ENCODE data around the gene CFL1.

DNA sequence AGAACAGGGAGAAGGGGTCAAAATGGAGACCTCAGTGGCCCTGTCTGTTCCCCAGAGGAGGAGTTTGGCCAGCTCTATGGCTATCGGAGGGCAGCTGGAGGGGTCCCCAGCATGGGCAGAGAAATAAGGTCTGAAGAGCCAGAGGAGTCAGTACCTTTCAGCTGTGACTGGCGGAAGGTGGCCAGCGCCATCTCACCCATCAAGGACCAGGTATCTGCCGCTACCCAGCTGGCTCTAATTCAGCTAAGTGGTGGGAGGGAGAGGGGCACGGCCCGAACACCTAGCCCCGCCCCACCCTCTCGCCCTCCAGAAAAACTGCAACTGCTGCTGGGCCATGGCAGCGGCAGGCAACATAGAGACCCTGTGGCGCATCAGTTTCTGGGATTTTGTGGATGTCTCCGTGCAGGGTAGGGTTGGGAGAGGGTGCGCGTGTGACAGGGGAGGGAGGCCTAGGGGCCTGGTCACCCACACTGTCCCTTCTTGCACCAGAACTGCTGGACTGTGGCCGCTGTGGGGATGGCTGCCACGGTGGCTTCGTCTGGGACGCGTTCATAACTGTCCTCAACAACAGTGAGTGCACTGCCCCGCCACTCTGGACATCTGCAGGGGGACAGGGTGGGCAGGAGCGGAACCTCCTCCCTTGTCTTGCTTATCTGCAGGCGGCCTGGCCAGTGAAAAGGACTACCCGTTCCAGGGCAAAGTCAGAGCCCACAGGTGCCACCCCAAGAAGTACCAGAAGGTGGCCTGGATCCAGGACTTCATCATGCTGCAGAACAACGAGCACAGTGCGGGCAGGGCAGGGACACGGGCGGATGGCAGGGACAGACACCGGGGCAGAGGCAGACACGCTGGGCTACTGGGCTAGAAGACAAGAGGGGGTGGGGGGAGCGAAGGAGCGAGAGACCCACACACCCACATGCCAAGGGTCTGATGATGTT, 24.4 kb upstream of the CFL1 start:
- TF ChIP-seq, protein P1, sequence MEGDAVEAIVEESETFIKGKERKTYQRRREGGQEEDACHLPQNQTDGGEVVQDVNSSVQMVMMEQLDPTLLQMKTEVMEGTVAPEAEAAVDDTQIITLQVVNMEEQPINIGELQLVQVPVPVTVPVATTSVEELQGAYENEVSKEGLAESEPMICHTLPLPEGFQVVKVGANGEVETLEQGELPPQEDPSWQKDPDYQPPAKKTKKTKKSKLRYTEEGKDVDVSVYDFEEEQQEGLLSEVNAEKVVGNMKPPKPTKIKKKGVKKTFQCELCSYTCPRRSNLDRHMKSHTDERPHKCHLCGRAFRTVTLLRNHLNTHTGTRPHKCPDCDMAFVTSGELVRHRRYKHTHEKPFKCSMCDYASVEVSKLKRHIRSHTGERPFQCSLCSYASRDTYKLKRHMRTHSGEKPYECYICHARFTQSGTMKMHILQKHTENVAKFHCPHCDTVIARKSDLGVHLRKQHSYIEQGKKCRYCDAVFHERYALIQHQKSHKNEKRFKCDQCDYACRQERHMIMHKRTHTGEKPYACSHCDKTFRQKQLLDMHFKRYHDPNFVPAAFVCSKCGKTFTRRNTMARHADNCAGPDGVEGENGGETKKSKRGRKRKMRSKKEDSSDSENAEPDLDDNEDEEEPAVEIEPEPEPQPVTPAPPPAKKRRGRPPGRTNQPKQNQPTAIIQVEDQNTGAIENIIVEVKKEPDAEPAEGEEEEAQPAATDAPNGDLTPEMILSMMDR (IDR thresholded peaks at IDR 0.05 in 4 of 5, conservative IDR thresholded peaks at IDR 0.05 in 1 of 5): no peak
- no peak for TF ChIP-seq POLR2A (IDR thresholded peaks at IDR 0.05)
